ENCODE measurements around the gene TFAP2C.
"Not testable (repeated sequence)": the region's sequence is repeated elsewhere in the genome, so short reads cannot be mapped to it uniquely, and the experiment has no call there.

Gene TFAP2C

DNA sequence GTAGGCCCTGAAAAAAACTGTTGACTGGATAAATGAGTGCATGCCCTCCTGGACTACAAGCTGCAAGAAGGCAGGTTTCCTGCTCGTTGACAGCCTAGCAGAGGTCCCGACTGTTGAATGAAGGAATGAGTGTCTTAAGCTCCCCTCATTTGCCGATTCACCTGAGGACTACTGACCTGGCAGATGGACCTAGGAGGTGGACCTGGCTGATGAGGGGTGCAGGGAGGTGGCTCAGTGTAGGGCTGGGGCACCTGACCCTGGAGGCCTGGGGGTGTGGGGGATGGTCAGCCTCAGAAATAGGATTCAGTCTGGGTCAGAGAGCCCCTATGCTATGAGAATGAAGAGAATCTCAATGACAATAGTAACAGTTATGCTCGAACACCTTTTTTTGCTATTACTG is 11.6 kb upstream of the TFAP2C start:
- no peak for DNase-seq

- no peak for DNase-seq
Observed at GRCh38 chr20:56621730-56622129, 7.4 kb upstream of the TFAP2C start.

- not testable (repeated sequence) for DNase-seq
Observed at GRCh38 chr20:56623930-56624329, 5.2 kb upstream of the TFAP2C start.

DNA sequence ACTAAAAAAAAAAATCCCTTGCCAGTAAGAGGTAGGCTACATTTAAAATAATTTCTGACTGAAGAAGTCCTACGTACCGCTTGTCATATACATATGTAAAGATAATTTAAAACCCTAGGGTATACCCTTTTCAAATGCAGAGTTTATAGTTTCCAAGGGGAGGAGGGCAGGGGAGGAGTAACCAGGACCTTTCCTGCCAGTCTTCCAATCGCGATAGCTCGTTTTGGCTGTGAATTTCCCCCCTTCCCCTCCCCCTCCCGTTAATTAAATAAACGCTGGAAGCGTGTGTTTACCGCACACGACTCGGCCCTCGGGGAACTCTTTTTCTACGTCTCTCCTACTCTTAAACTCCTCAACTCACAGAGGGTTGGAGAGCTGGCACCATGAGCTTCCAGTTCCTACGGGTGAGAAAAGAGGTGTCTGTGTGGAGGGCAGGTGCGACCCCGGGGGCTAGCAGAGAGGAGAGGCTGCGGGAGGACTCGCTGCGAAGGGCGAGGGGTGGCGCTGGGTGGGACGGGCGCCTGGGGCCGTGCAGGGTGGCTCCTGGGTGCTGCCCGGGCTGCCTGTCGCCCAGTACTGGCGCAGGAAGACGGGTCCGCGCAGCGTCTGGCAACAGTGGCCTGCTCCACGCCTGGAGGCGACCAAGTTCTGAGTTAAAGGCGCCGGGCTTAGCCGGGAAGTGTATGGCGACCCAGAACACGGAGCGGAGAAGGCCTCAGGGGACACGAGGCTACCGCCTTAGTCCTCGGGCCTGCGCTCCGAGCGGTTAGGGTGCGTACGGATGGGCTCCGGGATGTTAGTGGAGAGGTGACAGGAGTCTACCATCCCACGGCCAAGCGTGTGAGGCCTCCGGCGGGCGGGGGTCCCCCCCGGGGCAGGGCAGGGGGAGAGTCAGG is 4.1 kb upstream of the TFAP2C start:
- no peak for DNase-seq

DNA sequence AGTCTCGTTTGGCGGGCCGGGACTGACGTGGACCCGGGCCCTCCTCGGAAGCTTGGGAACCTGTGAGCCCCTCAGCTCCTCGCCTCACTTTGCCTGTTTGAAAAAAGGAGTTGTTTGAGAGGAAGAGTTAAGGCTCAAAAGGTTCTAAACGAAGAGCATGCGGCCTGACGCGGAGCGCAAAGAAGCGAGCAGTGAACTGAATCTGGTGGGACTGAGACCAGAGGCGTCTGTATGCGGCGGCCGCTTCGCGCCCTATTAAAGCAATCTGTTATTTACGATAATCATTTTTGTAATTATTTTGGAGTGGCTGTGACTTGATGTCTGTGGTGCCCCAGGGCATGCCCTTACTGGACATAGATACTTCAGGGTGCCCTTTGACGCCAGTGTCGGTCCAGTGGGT is 3.3 kb upstream of the TFAP2C start:
- no peak for DNase-seq

GRCh38 chr20:56626367-56627121 is 2.6 kb upstream of the TFAP2C start:
- DNase-seq = no peak

GRCh38 chr20:56627122-56628014 is 1.7 kb upstream of the TFAP2C start:
- peak; percentile 55 for DNase-seq

DNA sequence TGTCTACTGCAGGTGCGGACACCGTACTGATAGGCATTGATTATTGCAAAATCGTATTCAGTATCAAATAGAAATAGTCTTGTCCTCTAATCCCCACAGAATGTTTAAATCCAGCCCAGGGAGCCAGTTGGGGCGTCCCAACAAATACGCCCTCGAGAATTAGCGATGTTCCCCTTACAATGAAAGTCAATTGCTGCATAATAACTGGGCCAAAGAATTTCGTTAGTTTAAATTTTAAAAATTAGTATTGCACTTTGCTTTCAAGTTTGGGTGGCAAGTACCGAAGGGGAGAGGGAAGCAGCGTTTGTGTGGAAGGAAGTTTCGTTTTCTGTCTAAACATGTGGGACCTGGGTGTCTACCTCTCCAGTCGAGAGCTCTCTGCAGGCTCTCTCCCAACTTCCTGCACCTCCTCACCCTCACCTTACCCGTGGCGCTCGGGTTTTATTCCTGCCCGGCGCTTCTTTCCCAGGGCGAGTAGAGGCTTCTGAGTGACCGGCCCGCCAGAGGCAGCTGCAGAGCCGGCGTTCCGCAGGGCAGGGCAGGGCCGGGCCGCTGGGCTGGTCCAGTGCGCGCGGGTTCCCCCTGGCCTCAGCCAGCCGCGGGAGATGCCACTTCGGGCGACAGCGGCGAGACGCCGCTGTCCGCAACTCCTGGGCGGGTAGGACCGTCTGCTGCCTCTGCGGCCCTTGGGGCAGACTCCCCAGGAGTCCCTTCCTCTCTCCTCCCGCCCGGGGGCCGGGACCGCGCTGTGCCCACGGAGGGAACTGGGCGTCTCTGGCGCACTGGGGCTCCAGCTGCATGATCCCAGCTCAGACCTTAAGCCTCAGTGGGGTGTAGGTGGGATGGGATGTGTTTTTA is 862 bp upstream of the TFAP2C start:
- DNase-seq = peak; percentile 55

GRCh38 chr20:56629464-56630085 is 469 bp downstream of the TFAP2C start:
- DNase-seq = peak; percentile 56

GRCh38 chr20:56630086-56630493 is 984 bp downstream of the TFAP2C start:
- peak; percentile 60 for DNase-seq

DNA sequence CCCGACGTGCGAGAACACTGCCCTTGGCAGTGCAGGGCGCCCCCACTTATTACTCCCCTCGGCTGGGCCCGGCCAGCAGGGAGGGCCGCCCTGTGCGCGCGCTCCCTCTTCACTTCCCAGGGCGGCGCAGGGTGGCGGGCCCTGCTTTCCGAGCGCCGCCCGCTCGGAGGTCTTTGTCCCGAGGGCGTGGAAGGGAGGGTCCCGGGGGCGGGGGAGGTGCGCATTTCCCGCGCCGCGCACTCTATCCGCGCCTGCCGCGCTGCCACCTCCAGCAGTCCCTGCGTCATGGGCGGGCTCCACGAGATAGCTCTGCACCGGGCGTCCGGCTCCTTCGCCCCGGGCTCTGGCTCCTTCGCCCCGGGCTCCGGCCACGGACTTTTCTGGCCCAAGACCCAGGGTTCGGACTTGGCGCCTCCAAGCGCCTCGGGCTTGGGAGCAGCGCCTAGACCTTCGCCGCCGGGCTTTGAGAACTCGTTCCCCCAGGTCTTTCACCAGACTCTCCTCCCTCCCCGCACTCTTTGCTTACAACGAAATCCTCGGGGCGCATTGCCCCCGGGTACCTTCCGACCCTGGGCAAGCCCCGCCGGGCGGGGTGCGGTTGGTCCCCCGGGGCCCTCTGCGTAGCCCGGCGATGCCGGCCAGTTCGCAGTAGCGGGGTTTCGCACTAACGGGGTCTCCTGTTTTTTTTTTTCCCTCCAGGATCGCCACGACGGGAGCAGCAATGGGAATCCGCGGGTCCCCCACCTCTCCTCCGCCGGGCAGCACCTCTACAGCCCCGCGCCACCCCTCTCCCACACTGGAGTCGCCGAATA is 1.6 kb downstream of the TFAP2C start:
- no peak for DNase-seq

DNA sequence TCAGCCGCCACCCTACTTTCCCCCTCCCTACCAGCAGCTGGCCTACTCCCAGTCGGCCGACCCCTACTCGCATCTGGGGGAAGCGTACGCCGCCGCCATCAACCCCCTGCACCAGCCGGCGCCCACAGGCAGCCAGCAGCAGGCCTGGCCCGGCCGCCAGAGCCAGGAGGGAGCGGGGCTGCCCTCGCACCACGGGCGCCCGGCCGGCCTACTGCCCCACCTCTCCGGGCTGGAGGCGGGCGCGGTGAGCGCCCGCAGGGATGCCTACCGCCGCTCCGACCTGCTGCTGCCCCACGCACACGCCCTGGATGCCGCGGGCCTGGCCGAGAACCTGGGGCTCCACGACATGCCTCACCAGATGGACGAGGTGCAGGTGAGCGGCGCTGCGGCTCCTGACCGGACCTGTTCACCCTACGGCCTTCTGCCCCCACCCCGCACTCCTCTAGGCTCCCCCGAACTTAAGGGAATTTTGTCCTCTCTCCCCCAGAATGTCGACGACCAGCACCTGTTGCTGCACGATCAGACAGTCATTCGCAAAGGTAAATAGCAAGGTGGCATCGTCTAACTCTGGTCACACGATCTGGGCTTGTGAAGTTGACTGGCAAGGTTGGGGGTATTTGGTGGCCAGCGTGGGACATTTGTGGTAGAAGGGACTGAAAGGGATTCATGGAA is 2.3 kb downstream of the TFAP2C start:
- DNase-seq = no peak

DNA sequence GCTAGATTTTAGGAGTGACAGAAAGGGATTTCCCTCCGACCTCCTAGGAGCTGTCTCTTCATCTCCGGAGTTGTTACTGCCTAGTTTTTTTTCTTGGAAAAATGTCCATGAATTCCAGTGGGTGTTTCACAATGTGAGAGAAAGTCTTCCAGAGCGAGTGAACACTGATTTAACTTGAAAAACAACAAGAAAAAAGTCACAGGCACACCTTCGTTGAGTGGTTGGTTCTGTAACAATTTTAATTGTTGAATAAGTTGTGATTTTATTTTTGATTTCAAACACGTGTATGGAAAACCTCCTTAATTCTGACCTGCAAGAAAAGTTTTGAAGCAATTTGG is 2.9 kb downstream of the TFAP2C start:
- no peak for DNase-seq

GRCh38 chr20:56634307-56634706 is 5.2 kb downstream of the TFAP2C start:
- DNase-seq = no peak

DNA sequence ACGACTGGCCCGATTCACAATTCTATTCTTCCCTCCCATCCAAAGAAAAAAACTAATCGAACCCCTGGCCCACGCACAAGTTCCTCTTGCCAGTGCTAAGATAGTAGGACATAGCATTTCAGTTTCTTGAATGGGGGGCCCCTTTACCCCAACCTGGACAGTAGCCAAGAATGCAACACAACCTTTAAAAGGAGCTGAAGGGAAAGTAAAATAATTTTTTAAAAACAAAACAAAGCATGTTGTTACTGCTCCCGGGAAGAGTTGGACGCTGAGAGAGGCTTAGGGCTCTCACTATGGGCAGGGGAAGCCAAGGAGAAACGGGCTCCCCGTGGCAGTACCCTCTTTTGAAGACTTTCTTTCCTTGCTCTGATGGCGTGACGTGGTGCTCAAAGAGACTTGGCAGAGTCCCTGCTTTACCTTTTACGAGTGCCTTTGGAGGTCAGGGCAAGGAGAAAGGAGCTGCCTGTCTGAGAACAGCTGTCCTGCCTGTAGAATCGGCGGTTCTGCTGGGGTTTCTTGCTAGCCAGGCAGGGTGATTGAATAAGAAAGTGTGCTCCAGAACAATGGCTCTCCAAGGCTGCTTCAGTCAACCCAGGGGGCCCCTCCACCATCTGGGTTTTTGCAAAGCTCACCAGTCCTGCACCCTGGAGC is 5.8 kb downstream of the TFAP2C start:
- DNase-seq = no peak

DNA sequence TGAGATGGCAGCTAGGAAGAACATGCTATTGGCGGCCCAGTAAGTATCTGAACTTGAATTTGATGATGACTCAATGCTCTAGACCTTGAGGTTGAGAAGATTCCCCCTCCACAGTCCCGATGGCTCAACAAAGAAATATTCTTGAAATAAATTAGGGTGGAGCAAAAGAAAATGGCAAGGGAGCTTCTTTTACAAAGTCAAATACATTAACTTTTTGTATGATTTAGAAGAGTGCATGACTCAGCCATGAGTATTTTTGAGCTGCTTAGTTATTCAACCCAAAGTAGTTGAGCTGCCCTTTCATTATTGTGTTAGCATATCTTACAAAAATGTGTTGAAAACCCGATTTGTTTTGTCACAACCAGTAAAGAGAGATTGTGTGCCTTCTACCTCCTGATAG is 7.6 kb downstream of the TFAP2C start:
- DNase-seq = no peak

DNA sequence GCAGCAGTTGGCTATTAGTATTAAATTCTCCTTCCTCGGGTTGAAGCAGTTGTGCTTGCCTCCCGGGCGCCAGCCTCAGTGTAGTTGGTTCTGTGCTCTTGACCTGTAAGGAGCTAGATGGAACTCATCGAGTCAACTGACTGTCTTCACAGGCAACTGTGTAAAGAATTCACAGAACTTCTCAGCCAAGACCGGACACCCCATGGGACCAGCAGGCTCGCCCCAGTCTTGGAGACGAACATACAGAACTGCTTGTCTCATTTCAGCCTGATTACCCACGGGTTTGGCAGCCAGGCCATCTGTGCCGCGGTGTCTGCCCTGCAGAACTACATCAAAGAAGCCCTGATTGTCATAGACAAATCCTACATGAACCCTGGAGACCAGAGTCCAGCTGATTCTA is 8.5 kb downstream of the TFAP2C start:
- DNase-seq = no peak

GRCh38 chr20:56646599-56646998 is 17.5 kb downstream of the TFAP2C start:
- DNase-seq = no peak

GRCh38 chr20:56653211-56653610 is 24.1 kb downstream of the TFAP2C start:
- no peak for DNase-seq

DNA sequence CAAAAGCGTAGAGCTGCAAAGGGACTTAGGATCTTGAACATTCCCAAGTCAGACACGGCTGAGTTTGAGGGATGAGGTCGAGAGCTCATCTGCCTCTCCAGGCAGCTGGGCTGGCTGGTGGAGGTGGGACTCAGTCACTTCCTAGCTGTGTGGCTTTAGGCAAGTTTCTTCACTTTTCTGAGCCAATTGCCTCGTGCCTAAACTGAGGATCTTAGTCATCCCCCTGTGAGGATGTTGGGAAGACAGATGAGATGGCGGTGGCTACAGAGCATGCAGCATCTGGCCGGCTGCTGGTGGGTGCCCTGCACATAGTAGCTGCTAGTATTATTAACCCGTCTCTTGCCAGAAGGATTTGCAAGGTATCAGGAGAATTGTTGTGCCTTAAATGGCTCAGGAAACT is 27.5 kb downstream of the TFAP2C start:
- DNase-seq = no peak

Data from activated CD8-positive, alpha-beta memory T cell treated with anti-CD3 and anti-CD28 coated beads for 24 hours (primary cell).